Eye (tissue), 1 donor: ENCODE measurements around the gene MS4A13.
"Not testable (repeated sequence)": the region's sequence is repeated elsewhere in the genome, so short reads cannot be mapped to it uniquely, and the experiment has no call there.

ENCODE experiments used
- DNase-seq: peaks from one replicate; pipeline ENCODE4 v3.0.0-alpha.2; 2015

Gene MS4A13, protein sequence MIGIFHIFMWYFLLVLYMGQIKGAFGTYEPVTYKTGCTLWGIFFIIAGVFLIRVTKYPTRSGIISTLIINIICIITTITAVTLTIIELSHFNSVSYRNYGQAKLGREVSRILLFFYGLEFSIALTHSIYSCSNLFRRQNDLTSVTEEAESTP

DNA sequence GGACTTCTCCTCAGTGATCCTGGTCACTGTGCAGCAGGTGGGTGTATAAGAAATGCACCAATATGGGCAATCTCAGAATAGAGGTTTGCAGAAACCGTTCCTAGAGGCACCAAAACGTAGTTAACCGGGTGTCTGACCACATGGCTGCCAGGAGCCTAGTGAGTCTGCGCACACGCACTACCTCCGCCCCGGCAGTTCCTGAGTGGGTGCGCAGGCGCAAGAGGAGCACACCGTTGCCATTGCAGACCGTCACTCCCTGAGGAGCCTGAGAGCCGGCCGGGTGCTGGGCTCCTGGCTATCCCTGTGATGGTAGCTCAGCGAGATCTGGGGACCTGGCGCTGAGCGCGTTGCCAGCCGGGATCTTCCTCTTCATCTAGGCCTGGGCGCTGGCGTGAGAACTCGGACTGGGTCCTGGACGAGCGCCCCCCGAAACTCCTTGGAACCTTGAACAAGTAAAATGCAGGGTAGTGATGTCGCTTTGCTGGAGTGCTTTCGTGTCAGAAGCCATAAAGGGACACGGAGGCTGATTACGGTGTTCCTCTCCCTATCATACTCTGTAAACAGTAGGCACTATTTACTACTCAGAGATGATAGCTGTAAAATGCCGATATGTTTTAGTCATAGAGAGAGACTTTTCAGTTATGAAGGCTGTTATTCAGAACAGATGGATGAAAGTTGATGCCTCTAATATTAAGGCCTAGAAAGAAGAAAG is at the start of gene MS4A13:
Gene MS4A13, plus strand, starts transcription at position 249 of the 712 bp plus-strand sequence. CDS start 2,692 bp downstream, outside the sequence.
- DNase-seq, result no peak

DNA sequence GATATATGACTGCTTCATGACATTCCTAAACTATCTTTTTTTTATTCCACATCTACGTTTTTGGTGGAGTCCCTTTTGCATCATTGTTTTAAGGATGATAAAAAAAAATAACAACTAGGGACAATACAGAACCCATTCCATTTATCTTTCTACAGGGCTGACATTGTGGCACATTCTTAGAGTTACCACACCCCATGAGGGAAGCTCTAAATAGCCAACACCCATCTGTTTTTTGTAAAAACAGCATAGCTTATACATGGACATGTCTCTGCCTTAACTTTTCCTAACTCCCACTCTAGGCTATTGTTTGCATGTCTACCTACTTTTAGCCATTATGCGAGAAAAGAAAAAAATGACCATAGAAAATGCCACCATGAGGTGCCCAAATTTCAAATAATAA is 46.4 kb upstream of the MS4A13 start:
- no peak for DNase-seq

DNA sequence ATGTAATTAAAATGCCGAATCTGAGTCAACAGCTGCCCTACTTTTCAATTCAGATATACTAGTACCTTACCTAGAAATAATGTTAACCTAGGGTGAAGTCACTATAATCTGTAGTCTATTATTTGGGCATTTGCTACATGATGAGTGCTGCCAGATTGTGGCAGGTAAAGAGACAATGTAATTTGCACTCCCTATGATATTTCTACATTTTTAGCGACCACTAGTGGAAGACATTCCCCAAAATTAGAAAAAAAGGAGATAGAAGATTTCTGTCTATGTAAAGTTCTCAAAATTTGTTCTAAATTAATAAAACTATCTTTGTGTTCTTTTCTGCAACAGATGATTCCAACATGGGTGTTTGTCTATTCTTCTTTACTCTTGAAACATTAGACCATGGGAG is 45.5 kb upstream of the MS4A13 start:
- no peak for DNase-seq

DNA sequence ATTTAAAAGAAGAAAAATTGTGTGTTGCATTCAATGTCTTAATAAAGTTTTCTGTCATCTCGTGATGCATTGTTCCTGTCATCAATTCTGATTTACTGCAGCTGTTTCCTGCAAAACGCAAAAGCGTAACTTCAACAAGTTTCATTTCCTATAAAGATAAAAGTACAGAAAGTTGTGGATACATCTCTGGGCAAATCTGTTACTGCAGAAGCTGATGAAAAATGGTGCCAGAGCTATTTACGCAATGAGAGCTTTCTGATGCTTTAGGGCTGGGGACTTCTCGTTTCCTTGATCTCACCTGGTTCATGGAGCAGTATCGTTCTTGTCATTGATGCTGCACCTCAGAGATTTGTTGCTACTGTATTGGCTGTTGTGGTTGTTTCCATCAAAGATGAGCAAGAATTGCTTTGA is 38.2 kb upstream of the MS4A13 start:
- no peak for DNase-seq

DNA sequence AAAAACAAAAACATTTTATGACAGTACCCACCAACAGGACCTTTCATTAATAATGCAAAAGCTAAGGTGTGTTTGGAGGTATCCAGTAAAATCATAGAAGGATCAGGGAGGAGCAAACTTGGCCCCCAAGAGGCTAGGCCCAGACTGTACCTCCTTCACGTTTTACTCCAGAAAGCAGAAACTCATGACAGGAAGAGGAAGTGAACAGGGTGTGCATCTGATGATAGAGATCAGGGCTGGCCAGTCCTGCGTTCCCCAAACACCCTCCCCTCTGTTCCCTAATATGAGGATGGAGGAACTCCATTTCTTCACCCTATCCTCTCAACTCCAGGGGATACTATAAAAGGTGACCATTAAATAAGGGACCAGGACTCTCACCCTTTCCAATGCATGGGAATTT is 32.8 kb upstream of the MS4A13 start:
- no peak for DNase-seq

DNA sequence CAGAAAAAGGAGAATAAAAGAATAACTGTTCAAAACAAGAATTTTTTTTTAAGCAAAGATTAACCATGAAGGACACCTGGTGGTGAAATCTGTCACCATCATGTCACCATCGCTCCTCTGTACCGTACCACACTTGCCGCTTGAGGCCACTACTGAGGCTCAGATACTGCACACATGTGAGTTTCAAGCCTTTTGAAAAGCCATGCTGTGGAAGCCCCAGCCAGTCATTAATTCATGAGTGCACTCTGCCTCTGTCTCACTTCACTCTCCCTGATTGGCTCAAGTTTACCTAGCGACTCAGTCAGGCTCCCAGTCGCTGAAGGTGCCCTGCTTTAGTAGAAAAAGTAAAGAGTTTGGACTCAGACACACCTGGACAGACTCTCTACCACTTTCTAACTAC is 29.2 kb upstream of the MS4A13 start:
- no peak for DNase-seq

DNA sequence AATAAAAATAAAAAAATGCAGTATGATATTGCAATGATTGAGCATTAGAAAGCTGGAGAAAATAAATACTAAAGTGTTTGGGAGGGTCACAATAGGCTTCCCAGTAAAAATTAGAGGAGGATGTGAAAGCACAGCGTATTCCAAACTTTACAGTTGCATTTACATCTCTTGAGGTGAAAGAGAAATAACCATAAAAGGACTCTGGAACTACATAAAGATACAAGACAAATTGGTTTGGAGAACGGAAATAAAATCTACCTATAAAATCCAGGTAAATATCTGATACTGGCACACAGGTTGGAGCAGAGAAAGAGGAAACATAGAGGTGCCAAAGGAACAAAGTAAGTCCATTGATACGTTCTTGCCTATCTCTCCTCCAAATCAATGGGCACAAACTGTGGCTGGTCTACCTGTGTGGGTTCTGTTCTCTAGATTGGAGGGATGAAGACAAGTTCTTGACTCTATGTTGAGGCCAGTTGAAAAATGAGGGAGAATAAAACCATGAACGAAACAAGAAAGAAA is 22.6 kb upstream of the MS4A13 start, which contains the start of gene MS4A12:
Gene MS4A12, plus strand, starts transcription at position 291 of the 522 bp plus-strand sequence. CDS start 4,541 bp downstream, outside the sequence.
- DNase-seq, result no peak

DNA sequence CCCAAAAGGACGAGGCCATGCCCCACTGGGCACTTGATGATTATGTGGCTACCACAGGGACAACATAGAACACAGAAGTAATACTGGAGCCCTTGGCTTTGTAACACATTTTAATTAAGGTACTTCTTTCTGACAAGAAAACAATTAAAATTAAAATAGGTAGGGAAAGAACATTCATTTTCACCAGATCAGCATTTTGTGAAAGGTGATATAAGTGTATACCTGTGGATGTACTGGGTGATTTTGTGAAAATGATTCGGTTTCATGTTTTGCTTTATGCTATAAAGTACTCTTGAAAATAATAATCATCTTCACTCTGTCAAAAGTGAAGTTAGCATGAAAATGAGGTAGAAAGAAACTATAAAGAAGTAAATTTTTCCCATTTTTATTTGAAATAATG is 21.7 kb upstream of the MS4A13 start:
- DNase-seq, result no peak

DNA sequence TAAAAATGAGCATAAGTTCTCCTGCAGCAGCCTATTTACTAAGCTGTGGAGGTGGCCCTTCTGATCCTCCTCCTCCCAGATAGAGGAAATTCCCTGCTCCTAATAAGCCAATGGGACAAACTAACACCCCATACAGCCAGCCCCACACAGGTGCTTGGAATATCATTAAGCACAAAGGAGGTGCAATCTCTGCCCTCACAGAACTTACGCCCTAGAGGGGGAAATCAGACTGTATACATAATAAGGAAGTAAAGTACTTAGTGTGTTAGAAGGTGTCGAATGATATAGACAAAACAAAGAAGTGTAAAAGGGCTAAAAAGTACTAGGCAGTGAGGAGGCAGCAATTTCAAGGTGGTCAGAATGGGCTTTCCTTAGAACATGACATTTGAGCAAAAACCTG is 16.8 kb upstream of the MS4A13 start:
- DNase-seq, result no peak

DNA sequence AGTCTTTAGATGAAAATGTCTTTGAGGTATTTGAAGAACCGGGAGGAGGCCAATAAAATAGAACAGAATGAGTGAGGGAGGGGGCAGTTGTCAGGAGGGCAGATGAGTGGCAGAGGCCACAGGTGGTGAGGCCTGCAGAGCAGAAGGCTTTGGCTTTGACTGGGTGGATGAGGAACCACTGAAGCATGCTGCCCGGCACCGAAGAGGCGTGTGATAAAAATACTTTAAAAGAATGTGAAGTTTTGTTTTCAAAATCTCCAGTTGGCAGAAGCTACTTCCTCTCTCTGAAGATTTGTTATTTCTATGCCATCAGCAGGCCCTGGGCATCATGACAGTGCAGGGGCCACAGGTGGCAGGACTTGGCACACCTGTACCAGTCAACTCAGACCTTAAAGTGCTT is 16.3 kb upstream of the MS4A13 start:
- DNase-seq, result no peak

DNA sequence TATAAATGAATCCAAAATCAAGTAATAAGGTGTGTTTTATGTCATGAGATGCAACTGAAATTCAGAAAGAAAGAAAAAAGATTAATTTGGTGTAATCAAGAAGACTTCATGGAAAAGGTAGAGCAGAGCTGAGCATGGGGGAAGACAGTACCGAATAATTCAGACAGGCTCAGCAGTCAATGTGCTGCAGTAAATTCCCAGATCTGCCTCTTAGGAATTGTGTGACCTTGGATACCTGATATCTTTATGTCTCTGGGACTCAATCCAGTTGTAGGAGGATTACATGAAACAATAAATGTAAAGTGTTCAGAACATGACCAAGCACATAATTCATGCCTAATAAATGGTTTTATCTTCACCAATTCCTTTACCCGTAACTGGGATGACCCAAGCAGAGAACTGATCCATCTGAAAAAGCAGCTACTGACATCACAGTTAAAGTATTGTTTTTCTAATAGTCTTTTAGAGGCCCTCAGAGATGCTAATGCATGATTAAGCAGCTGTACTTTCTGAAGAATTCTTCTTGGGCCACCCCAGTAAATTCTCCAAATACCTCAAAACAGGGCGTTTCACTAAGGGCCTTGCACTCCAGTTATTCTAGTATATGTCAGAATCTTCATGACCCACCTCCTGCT is 14.8 kb upstream of the MS4A13 start:
- no peak for DNase-seq

DNA sequence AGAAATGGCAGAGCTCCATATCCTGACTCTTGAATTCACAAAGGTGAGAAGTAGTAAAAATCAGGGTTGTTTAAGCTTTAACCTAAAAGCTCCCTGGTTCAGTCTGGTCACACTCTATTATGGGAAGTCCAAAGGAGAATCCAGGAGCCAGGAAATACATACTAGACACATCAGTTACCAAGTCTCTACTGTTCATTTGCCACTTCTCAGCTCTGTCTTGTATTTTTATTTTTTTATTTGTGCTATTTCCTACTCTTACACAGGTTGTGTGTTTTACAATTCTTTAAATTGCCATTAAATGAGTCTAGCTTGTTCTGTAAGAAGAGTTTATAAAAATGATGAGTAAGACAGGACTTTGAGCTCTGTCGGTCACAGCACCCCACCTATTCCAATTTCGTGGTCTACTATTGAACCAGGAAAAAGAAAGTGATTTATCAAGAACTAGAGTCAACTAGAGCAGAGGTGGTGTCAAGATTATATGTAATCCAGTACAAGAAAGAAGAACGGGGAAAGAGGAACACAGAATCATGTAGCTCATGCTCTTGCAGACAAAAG is 12.9 kb upstream of the MS4A13 start:
- no peak for DNase-seq

DNA sequence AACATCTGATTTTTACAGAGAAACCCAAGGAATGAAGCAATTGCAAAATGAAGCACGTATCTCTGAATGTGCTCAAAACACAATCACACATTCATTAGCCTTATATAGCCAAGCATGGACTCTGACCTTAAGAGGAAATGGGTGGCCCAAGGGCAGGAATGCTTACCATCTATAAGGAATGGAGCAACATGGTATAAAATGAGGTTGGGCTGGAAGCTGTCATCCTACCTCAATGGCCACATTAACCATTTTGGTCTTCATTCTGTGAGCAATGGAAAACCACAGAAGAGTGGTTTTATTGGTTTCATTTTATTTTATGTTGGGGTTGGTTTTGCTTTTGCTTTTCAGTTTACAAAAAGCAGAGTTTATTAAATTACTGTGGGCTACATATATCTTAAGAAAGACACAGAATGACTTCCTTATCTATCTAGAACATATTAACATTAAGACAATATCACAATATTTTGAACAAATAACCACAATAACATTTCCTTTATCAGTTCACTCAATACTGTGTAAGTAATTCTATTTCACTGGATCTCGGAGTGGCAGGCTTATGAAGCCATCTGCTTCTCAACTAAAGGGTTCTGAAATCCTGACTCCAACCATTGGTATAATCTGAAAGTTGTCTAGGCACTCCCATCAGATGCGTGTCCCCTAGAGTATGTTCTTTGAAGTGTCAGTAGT is 10.8 kb upstream of the MS4A13 start:
- no peak for DNase-seq

DNA sequence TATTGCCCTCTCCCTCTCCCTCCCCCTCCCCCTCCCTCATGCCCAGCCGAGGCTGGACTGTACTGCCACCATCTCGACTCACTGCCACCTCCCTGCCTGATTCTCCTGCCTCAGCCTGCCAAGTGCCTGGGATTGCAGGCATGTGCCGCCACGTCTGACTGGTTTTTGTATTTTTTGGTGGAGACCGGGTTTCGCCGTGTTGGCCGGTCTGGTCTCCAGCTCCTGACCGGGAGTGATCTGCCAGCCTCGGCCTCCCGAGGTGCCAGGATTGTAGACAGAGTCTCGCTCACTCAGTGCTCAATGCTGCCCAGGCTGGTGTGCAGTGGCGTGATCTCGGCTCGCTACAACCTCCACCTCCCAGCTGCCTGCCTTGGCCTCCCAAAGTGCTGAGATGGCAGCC is 5.6 kb upstream of the MS4A13 start:
- DNase-seq, result not testable (repeated sequence)

DNA sequence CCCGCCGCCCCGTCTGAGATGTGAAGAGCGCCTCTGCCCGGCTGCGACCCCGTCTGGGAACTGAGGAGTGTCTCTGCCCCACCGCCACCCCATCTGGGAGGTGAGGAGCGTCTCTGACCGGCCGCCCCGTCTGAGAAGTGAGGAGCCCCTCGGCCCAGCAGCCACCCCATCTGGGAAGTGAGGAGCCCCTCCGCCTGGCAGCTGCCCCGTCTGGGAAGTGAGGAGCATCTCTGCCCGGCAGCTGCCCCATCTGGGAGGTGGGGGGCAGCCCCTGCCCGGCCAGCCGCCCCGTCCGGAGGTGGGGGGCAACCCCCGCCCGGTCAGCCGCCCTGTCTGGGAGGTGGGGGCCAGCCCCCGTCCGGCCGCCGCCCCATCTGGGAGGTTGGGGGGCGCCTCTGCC is 5.0 kb upstream of the MS4A13 start:
- DNase-seq, result not testable (repeated sequence)

DNA sequence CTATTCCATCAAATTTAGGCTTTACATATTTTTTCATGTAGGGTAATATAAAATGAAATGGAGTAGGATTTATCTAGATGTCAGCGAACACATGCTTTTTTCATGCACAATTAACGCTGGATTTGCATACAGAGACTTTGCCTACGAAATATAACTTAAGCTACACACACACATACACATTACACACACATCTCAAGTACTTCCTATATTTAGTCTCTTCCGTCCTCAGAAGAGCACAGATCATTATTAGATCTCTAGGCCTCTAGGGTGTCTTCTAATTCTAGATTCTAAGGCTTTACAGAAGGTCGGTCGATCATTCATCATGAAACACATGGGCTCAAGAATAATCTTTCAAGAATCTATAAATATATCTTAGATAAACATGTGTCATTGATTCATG is 3.8 kb upstream of the MS4A13 start:
- DNase-seq, result no peak

DNA sequence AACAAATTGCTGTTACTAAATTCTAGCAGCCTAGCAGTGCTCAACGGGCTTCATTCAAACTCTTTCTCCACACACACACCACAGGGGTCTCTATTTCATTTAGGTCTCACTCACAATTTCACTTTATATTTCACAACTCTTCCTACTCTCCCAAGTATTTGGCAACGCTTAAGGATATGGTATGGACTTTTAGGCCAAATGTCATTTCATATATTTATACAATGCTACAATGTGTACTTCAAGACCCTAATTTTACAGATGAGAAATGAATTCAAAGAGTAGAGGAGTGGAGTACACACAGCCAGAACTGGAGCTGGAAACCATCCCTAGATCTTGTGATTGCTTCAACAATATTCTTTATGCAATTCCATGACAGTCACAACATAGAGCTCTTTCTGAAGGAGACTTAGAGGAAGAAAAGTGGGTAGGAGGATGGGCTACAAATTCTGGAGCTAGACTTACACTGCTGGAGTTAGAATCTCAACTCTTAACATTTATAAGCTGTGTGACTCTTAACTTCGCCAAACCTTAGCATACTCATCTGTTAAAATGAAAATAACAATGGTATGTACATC is 2.5 kb upstream of the MS4A13 start:
- peak; percentile 10 for DNase-seq

DNA sequence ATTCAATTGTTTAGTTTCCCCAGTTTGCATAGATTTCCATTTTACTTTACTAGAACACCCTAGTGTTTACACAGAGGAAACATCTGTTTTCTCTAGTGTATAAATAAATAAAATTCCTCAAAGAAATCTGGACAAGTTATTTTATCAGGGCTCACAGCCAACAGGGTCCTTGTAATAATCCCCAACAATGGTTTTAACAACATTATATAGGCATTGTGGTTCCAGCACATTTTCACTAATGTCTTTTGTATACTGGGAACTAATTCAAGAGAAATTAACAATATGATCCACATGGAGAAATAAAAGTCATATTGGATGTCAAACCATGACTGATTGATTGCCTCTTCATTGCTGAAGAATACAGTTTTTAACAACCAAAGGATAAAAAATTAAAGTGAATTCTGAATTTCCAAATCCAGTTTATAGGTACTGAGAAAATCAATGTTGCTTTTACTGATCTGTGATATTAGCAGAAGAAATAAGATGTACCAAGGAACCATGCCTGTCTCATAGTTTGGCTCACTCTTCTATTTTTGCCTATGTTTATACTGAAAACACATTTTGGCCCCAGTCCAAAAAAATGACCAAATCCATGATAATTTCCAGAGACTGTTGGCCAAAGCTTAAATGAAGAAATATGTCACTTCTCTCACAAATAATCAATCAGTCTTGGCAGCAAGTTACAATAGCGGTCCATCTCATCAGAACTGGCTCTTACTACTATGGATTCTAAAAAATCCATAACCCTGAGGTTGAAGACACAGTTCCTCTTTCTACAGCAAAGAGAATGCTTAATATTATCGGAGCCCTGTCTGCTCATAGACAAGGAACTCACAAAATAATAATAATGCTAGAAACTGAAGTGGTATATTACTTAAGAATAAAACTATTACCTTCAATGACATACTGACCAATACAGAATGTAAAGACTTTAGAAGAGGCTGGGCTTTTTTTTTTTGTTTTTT is 1.4 kb upstream of the MS4A13 start:
- DNase-seq, result peak; percentile 37

DNA sequence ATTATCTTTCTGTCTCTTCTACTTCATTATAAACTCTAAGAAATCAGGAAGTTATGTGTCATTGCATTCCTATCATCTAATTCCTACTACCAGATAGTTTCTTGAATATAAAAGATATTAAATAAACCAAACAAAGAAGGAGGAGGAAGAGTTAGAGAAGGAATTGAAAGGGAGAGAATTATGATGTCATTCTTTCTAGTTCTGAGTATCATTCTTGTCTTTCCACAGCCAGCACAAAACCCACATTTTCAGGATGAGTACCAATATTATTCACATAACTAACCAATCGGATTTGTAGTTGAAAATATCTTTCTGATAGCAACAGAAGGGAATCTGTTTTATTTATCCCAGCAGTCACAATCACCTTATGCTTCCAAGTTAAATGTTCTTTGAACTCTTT is 13.3 kb downstream of the MS4A13 start:
- no peak for DNase-seq

DNA sequence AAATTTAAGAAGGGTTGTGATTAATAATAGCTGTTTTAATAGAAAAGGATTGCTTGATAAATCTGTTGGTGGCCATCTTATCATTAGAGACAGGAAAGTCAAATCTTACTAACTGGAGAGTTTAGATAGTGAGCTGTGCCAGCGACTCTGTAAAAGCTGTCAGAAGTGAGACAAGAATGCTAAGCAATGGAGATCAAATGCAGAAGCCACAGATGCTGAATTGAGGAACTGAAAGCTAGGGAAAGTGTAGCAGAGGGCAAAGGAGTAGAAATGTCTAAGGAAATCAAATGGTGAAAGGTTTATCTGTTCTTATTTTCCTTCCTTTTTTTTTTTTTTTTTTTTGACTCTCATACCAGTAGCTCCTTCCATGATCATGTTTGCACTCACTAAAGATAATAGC is 13.7 kb downstream of the MS4A13 start:
- DNase-seq, result no peak

DNA sequence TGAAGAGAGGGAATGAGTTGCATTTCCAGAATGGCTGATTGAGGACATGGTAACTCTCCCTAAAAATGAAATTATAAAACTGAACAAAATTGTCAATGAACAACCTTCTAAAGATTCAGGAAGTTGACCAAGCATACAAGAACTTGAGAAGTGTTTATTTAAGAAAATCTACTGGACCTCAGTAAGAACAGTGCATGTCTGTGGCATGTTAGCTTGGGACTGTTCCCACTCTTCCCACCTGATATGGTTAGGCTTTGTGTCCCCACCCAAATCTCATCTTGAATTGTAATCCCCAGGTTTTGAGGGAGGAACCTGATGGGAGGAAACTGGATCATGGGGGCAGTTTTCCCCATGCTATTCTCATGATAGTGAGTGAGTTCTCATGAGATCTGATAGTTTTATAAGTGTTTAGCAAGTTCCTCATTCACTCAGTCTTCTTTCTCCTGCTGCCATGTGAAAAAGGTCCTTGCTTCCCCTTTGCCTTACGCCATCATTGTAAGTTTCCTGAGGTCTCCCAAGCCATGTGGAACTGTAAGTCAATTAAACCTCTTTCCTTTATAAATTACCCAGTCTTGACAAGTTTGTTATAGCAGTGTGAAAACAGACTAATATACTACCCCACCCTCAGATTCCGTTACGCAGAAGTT is 15.4 kb downstream of the MS4A13 start:
- no peak for DNase-seq
